Activated effector memory CD4-positive, alpha-beta T cell treated with anti-CD3 and anti-CD28 coated beads, Interleukin-2, amount 50 U/mL, for 16 hours (primary cell): ENCODE measurements around the gene NMT2.

Source experiments
- DNase-seq: peaks from one replicate; pipeline ENCODE4 v3.0.0-alpha.2; 2020

Gene NMT2

DNA sequence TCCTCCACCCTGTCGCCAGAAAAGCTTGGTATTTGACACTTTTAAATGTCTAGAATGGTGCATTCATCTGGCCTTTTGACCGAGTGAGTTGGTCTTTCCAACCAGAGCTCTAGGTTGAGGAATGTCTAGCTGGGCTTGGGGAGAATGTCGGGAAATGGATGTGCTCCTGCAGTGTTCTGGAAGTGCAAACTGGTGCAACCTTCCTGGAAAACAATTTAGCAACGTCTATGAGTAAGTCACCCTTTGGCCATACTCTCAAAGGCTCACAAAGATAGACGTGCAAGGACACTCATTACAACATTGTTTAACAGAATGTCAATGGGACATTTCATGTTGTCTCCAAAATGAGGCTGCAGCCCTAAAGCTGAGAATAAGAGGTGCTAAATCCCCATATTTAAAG, 12.2 kb upstream of the NMT2 start:
- no peak for DNase-seq

DNA sequence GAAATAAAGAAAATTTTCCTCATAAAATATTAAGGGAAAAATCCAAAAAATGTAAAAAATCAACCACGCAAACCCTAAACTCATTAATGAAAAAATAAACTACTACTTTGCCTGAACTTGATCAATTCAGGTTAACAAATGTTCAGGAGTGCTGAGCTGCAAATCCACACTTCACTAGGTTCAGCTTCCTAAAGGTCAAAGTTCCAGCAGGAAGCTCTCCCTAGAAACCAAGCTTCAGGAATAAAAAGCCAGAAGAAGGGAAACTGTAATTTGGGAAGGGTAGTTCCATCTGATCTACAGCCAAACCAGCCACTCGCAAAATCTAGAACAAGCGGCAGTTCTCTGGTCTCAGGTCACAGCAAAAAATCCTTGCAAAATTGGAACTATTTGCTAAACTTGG, 7.8 kb upstream of the NMT2 start:
- DNase-seq: no peak

DNA sequence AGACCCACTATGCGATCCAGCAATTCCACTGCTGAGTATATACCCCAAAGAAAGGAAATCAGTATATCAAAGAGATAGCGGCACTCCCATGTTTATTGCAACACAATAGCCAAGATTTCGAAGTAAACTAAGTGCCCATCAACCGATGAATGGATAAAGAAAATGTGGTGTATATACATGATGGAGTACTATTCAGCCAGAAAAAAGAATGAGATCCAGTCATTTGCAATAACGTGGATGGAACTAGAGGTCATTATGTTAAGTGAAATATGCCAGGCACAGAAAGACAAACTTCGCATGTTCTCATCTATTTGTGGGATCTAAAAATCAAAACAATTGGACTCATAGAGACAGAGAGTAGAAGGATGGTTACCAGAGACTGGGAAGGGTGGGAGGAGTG, 7.1 kb upstream of the NMT2 start:
- no peak for DNase-seq

DNA sequence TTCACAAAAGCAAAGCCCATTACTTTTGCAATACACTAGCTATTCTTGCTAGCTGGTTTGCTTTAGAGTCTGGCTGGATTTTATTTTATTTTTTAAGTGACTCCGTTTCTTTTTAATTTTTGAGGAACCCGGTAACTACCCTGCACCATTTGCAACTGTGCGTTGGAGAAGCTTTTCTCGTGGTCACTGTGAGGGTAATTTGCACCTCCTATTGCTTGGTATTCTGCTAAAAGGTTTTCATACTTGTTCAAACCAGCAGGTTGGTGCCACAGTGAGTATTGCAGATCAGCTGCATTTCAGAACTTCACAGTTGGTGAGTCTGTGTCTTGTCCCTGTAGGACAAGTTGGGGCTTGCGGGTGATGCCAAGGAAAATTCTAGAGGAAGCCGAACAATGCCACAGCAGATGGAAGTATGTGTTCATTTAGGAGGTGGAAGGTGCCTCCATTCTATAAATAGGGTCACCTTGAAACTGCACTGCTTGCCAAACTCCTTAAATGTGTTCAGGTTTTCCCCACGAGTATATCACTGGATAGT, 3.9 kb upstream of the NMT2 start:
- DNase-seq: no peak

DNA sequence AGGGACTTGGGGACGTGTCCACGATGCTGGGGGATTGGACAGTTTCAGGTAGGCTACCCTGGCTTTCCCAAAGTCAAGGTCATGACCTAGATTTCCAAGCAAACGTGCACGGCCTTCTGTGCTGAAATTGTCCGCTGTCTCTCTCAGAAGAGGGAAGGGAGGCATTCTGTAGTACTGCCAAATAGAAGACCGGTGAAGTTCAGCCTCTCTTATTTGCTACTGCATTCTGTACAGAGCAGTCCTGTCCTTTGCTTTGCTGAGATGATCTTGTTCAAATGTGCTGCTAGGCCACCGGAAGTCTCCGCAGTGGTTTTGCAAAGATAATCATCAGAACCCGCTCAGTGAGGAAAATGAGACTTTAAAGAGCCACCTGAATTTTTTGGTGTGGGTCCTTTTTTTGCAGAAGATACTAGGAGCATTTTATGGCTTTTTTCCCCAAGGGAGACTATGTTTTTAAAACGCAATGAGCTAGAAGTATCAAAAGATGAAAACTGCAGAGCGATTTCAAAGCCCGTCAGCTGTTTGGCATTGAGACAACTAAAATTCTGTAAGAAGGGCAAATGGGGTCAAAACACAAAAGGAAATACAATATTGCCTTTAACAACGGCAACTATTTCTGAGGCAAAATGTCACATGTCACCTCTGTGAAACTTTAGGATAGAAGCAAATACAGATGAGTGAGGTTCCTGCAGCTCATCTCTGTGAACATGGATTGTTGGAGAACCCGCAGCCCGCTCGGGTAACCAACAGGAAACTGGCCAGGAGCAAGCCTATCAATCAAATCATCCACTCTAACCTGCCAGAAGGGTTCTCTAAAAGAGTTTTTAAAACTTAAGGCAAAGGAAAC, 1.3 kb upstream of the NMT2 start:
- peak; percentile 83 for DNase-seq

DNA sequence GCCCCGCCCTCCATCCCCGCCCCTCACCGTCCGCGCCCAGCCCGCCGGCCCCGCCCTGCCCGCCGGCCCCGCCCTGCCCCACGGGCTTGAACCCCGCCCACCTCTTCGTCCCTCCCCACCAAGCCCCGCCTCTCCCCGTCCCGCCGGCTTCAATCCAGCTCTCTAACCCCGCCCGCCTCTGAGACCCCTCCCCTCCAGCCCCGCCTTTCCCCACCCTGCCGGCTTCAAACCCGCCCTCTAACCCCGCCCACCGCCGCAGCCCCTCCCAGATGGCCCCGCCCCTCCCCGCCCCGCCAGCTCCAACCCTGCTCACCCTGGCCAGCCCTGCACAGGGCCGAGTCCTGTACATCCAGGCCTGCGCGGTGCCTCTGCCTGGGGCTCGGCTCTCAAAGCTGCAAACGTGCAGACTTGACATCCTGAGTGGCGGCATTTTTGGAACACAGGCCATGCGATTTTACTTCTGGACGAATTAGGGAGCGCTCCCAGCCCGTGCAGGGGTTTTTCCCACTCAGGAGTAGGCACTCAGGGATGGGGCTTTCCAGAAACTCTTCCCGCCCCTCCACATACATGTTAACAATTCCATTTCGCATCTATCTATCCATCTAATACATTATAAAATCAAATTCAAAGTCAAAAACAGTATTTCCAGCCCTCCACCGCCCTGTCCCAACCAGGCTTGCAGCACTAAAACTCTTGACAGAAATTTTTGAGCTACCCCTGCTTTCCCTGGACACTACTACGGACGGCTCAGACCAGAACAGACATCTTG, 477 bp upstream of the NMT2 start:
- peak; percentile 96 for DNase-seq

DNA sequence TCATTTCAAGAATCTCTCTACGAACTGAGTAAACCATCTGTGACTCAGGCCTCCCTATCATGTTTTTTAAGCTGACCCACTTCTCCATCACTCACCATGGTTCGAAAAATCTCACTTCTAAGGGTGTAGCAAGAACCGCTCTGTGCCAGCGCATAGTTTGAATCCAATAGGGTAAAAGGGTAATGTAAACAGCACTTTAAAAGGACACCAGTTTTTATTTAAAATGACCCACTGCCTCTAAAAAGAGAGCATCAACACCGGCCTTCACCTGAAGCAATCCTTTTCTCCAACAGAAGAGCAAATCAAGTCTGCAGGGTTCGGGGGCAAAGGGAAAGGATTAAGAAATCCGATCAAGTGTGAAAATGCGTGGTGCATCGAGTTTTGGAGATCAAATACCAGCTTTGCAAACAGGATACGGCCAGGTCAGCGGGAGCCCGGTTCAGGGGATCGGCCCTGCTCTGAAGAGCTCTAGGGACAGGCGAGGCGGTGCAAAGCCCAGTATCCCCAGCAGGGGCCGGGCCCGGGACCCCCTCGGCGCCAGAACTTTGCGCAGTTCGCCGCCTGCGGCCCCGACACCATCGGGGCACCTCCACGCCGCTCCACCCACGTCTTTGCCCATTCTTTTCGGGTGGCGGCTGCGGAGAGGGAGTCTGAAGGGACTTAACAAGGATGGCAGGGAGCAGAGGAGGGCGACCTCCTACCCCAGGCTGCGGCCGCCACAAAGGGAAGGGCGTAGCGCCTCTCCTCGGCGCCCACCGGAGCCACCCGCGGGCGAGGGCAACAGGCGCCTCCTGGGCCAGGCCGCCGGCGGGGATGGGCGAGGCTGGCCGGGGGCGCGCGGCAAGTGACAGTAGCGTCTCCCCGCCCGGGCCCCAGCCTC, 842 bp downstream of the NMT2 start:
- peak; percentile 80 for DNase-seq

DNA sequence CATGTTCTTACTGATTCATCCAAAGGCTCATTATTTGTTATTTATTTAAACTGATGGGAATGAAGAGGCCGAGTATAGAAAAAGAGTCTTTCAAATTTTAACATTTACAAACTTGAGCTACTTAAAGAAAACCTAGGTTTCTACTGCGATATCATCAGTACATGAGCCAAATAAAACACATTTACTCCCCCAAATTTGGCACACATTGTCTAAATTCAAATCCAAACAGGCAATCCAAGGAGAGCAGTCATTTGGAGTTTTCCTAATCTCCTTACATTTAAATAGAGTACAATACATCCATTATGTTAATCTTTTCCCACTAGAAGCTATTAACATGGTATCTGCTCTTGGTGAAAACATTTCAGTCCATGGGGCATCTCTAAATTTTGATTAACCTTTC, 2.2 kb downstream of the NMT2 start:
- no peak for DNase-seq

DNA sequence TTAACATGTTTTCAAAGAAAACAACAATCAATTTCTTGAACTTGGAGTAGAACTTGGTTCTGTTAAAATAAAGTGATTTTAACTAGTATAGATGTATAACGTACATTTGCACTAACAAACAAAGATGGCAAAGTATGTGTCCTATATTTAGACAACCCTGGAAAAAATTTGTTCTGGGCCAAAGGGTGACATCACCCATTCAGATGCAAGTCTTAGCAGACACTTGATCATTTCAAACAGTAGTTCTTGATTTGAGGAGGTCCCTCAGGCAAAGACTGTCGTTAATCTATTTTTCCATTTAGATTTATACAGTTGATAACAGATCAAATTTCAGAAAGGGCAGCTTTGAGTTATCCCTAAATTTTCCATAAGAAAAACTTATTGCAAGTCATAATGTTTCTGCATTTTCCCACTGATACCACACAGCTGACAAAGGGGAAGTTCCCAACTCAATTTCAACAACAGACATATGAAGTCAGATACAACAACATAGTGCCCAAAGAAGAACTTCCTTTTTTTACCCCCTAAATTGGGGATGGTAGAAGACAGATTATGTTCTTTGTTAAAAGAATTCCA, 5.2 kb downstream of the NMT2 start:
- DNase-seq: no peak

DNA sequence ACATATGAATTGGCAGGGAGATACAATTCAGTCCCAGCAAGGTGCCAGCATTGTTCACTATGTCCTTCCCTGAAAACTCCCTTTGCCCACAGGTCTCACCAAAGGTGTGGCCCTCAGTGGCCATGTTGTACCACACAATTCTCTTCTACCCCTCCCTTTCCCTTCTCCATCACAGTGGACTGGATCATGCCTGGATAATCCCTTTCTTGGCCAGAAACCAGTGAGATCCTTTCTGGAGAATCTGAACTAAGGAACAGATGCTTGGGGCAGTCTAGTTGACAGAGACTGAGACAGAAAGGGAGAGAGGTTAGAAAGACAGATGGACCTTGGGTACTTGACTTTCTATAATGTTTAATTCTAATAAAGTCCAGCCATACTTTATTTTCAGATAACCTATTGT, 9.5 kb downstream of the NMT2 start:
- no peak for DNase-seq

DNA sequence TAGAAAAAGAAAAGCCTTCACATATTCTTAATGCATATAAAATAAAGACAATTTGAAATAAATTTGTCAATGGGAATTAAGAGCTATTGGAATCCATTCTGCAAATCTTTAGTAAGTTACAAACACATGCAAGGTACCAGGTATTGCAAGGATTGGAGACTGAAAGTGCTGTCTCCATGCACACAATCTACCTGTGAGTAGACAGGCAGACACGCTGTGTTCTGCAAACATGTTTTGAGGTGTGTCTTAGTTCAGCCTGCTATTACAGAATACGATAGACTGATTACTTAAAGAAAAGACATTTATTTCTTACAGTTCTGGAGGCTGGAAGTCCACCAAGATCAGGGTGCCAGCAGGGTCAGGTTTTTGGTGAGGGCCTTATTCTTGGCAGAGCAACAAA, 10.0 kb downstream of the NMT2 start:
- DNase-seq: no peak

DNA sequence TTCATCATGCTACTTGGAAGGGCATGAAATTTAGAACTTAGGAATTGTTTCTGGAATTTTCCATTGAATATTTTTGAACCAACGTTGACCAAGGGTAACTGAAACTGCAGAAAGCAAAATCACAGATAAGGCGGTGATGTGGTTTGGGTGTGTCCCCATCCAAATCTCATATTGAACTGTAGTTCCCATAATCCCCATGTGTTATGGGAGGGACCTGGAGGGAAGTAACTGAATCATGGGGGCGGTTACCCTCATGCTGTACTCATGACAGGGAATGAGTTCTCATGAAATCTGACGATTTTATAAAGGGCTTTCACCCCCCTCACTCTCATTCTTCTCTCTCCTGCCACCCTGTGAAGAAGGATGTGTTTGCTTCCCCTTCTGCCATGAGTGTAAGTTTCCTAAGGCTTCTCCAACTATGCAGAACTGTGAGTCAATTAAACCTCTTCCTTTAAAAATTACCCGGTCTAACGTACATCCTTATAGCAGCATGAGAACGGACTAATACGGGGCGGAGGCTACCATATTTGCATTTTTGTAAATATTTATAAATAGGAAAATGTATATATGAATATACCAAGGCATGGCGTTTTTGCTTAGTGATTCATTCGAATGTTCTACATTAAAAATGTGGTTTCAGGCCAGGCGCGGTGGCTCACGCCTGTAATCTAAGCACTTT, 12.4 kb downstream of the NMT2 start:
- DNase-seq: no peak

DNA sequence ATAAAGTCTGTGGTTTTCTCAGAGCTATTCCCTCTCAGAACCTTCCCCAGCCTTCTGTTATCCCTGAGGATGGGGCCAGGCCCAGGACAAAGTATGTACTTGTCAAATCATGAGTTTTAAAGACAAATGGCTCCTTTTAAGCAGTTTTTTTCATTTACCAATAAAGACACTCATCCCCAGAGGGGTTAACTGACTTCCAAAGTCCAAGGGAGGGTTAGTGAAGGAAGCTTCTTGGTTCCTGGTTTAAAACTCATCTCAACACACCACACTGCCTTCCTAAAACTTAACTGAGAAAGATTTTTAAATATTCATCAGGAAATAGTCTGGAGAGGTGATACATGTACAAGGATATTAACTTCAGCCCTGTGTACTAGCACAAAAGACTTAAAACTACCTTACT, 15.9 kb downstream of the NMT2 start:
- no peak for DNase-seq

DNA sequence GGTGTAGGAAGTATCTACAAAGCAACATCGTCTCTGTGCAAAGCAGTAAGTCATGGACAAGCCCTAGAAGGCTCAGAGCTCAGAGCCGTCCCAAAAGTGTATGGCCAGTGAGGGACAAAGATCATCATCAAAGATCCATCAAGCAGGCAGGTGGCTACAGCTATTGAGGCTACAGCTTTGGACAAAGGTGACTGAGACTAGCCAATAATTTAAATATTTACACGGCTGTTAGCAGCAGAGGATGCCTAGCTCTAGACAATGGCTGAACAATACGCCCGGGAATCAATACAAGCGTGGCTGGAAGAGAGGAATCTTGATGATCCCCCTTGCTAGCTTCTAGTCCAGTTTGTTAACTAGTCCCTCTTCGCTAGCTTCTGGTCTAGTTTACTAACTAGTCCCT, 17.9 kb downstream of the NMT2 start:
- DNase-seq: no peak

DNA sequence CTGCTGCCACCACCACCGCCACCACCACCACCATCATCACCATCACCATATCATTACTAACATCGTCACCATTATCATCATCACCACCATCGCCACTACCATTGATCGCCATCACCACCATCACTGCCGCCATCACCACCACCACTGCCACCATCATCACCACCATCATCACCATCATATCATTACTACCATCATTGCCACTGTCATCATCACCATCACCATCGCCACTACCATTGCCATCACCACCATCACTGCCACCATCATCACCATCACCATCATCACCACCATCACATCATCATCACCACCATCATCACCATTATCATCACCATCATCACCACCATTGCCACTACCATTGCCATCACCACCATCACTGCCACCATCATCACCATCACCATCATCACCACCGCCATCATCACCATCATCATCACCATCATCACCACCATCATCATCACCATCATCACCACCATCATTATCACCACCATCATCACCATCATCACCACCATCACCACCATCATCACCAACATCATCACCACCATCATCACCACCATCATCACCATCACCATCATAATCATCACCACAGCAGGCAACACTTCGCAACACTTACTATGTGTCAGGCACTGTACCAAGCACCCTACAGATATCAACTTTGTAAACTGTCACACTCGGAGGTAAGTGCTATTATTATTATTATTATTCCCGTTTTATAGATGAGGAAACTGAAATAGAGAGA, 19.3 kb downstream of the NMT2 start:
- no peak for DNase-seq

DNA sequence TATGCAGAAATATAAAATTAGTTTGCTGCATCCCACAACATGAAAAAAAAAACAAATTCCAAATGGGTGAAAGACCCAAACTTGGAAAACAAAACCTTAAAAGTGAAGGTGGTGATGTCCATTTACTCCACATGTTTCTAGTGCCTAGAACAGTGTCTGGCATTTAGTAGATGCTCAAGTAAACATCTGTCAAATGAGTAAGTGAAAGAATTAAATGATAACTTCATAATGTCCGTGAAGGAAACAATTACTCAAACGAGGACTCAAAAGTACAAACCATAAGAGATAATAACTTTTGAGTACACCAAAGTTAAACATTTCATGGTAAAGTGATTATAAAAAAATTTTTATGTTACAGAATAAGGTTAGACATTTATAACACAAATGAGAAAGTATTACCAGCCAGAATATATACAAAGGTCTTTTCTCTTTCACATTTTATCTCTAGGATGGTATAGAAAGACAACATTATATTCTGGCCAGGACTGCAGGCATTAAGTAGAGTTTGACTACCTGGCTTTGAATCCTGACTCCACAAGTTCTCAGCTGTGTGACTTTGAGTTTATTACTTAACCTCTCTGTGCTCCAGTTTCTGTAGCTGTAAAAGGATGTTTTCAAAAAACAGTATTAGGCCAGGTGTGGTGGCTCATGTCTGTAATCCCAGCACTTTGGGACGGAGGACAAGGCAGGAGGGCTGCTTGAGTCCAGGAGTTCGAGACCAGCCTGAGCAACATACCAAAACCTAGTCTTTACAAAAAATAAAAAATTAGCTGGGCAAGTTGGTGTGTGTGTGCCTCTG, 20.7 kb downstream of the NMT2 start:
- no peak for DNase-seq

DNA sequence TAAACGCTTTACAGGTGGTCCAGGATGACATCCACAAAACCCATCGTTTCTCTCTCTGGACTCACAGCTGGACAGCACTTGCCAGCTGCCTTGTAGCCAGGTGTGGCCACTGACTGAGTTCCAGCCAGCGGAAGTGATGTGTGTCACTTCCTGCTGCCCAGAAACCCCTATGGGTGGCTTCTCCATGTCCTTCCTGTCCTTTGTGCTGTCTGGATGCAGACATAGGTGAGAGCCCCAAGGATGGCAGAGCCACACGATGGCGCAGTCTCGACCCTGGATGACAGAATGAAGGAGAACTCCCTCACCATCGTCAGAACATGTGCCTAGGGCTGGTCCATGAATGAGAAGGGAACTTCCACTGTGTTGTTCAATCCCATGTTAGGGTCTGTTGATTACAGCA, 22.1 kb downstream of the NMT2 start:
- no peak for DNase-seq

DNA sequence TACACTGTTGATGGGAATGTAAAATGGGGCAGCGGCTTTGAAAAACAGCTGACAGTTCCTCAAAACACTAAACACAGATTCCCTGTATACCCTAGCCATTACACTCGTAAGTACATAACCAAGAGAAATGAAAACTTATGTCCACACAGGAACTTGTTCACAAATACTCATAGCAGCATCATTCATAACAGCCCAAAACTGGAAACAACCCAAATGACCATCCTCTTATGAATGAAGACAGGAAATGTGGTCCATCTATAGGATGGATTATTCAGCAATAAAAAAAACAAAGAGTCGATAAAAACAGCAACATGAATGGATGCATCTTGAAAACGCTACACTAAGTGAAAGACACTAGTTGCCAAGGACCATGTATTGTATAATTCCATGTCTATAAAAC, 23.7 kb downstream of the NMT2 start:
- no peak for DNase-seq

DNA sequence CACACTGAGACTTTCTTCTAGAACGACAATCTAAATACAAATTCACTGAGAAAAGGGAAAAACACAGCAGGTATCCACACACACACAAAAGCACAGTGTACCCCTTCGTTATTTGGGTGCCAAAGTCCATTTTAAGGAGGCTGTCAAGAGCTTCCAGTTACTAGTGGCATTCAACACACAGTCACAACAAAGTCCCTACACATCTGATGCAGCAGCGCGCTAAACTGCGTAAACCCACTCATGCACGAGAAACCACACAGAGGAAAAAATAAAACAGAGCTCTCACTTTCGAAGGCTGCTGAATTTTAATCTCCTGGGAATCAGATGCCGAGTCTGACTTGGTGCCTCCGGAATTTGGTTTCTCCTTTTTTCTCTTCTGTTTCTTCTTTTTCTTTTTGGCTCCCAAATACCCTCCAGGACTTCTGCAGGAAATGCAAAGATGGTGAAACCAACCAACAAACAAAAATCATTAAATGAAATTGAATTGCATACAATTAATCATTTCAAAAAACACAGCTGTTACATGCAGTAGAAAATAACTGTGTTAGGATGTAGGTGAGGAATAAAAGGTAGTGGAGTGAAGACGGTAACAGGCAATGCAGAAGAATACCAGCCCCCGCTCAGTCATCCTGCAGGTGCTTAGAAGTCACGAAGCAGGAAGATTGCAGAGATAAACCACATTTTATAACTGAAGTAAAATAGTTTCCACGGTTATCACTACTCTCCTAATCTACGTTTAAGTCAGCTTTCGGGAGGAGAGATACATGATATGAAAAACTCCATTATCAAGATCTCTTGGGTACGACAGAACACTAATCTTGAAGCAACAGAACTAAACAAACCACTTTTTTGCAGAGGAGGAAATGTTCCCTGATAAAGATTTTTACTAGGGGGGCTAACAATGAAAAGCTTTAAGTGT, 27.1 kb downstream of the NMT2 start:
- no peak for DNase-seq

DNA sequence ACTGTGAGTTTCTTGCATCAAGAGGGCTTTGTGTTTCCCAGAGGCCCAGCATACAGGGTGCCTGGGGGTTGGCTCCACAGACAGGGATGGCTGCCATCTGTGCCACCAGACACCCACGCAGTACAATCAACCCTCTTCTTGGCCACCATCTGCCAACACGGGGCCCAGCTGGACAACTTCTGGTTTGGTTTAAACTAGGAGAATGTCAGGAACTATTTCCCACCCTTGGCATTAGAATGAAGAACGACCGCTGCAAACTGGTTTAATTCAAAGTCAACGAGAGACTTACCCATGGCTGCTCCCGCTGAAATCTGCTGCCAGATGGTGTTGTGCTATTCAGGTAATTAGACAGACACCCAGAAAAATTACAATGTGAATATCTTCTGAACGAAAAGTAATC, 27.8 kb downstream of the NMT2 start:
- no peak for DNase-seq
